Thymus (tissue), 11 donors: ENCODE data around the gene MAP4K5. TPM values are rescaled to one million over a fixed set of nuclear protein-coding genes. Genes with fewer than 3 reads are reported as not detected.

Experiments used
- DNase-seq, 9 donors: peaks; one replicate each; pipeline ENCODE4 v3.0.0-alpha.2; 2013; ENCODE audit warnings: low spot score in 9 of 9, low read depth in 6 of 9, missing footprints in 1 of 9
- H3K27ac ChIP-seq, 2 donors: one replicate each; pipeline ENCODE4 v1.5.1; 2013; ENCODE audit warnings: control low read depth in 1 of 2, low read depth in 1 of 2, low read length in 1 of 2, mild to moderate bottlenecking in 1 of 2, moderate library complexity in 1 of 2
- H3K27me3 ChIP-seq, 2 donors: one replicate each; pipeline ENCODE4 v1.5.1; 2013; ENCODE audit warnings: low read length in 1 of 2; ENCODE audit not compliant: control insufficient read depth in 2 of 2, insufficient read depth in 1 of 2
- H3K36me3 ChIP-seq, 2 donors: one replicate each; pipeline ENCODE4 v1.5.1; 2013; ENCODE audit warnings: low read length in 1 of 2, mild to moderate bottlenecking in 1 of 2, moderate library complexity in 1 of 2; ENCODE audit not compliant: control insufficient read depth in 2 of 2, insufficient read depth in 2 of 2
- H3K4me1 ChIP-seq, 2 donors: one replicate each; pipeline ENCODE4 v1.5.1; 2013; ENCODE audit warnings: low read length in 2 of 2; ENCODE audit not compliant: control insufficient read depth in 2 of 2, insufficient read depth in 2 of 2
- H3K4me3 ChIP-seq, 2 donors: one replicate each; pipeline ENCODE4 v1.5.1; 2013; ENCODE audit warnings: low read length in 2 of 2, control low read depth in 1 of 2, mild to moderate bottlenecking in 1 of 2
- H3K9me3 ChIP-seq, 2 donors: one replicate each; pipeline ENCODE4 v1.5.1; 2013; ENCODE audit warnings: low read length in 1 of 2, mild to moderate bottlenecking in 1 of 2; ENCODE audit not compliant: control insufficient read depth in 2 of 2, insufficient read depth in 1 of 2
- WGBS: extraction: QIAGEN DNeasy Blood & Tissue Kit; methylation state at CpG from one replicate; pipeline ENCODE4 v1.1.7; 2013; 5-methylcytosine and 5-hydroxymethylcytosine counted together
- polyA plus RNA-seq: library from polyadenylated mRNA; stranded (reverse); fragments of 200-250 nt; gene quantifications from one replicate; pipeline ENCODE4 v1.2.3, GENCODE V29; 2013
- total RNA-seq: library from RNA; stranded (reverse); fragments of 120-200 nt; gene quantifications from one replicate; pipeline ENCODE4 v1.2.4, GENCODE V29; 2013
- donor health status: healthy.

The MAP4K5 gene
- total and polyA plus RNA-seq, 2 donors, result 20.8 to 22.9 TPM

DNA sequence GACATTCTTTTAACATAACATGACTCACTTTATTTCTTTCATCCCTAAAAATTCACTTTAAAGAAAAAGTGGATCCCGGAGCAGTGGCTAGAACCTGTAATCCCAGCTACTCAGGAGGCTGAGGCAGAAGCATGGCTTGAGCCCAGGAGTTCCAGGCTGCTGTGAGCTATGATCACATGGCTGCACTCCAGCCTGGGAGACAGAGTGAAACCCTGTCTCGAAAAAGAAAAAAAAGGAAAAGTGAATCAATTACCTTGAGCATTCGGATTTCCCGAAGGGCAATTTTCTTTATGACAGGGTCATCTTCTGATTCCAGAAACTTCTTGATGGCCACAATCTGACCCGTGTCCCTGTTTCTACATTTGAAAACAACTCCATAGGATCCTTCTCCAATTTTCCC, 136.9 kb downstream of the MAP4K5 start:
- H3K9me3 ChIP-seq, result no peaks in the 10 kb centered on the region
- no peak for DNase-seq
- H3K27me3 ChIP-seq, result peaks cover 0 to 14% of the 10 kb centered on the region in 2 donors
- H3K4me3 ChIP-seq, result no peak overlapping the region
- H3K4me1 ChIP-seq, result peaks cover 0 to 3% of the 10 kb centered on the region in 2 donors
- H3K36me3 ChIP-seq, result no peaks in the 10 kb centered on the region
- WGBS, result 93% methylated on average over 5 of the region's 5 CpGs
- no peak overlapping the region for H3K27ac ChIP-seq

DNA sequence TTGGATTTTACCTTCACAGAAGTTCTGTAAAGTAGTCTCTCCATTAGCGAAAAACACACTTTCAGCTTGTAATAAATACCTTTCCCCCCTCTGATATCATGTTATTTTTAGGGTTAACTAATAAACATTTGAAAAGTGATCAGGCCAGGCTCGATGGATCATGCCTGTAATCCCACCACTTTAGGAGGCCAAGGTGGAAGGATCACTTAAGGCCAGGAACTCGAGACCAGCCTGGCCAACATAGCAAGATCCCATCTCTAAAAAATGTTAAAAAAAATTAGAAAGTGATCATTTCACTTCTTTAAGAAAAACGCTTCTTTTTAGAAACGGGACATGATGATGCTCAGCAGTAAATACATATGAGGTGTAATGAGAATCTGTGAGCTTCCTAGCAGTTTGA, 137.7 kb downstream of the MAP4K5 start:
- Histone ChIP-seq H3K9me3 (no peaks in the 10 kb centered on the region), H3K27ac (no peak overlapping the region), H3K4me1 (peaks cover 0 to 3% of the 10 kb centered on the region in 2 donors), H3K27me3 (peaks cover 0 to 14% of the 10 kb centered on the region in 2 donors), H3K4me3 (no peak overlapping the region), H3K36me3 (no peaks in the 10 kb centered on the region)
- no peak for DNase-seq
- 98% methylated on average over 5 of the region's 5 CpGs for WGBS

DNA sequence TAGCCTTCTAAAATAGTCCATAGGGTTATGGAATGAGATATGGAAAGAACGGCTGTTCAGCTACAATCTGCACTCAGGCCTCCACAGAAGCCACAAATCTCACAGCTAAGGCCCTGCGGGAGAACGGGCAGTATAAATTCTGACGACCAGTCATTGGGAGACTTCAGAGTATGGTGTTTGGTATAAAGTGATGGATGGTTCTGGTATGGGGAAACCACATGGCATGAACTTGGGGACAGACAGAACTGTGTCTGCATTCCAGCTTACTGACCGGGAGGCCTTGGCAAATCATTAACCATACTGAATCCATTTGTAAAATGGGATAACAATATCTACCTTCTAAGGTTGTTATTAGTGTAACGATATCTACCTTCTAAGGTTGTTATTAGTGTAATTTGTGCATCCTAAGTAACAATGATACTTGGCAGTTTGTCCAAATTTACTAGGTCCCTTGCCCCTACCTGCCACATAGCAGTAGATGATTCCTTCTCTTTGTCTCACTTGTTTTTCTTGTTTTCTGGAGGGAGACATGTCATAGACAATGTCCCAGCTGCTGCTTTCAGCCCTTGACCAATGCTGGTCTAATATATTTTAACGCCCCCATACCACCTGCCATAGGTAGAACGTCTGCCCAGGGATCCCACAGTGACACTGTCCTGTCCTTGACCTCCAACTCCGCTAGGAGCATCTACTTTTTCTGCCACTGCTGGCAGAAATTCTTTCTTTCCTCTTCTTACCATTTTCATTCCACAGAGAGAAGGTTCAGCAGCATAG, 142.5 kb downstream of the MAP4K5 start:
- Histone ChIP-seq H3K9me3 (no peaks in the 10 kb centered on the region), H3K4me1 (no peaks in the 10 kb centered on the region), H3K4me3 (no peak overlapping the region), H3K36me3 (no peaks in the 10 kb centered on the region), H3K27ac (no peak overlapping the region), H3K27me3 (no peaks in the 10 kb centered on the region)
- 95% methylated on average over 9 of the region's 9 CpGs for WGBS
- no peak for DNase-seq

DNA sequence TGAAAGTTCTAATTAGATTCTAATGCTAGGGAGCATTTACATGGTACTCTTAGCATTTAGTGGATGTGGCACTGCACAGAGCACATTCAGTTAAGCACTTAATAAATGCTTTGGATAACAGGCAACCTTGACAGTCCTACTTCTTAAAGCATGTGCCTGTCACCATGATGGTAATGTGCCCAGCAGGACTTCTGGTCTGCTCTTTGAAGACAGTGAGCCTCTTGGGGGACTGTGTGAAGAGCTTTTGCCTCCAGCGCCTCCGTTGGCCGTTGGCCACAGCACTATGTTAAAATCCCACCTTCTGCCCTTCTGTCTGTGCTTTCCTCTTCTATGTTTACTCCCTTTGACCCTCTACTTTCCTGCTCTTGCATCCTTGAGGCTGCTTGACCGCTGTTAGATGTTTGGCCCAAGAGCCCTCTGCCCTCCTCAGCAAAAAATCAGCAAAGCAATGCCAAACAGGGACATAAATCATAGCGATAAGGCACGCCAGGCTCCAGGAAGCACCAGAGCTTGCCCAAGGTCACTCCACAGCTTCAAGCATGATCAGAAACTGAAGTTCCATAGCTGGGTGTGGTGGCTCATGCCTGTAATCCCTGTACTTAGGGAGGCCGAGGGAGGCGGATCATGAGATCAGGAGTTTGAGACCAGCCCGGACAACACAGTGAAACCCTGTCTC, 144.0 kb downstream of the MAP4K5 start:
- Histone ChIP-seq H3K27ac (no peak overlapping the region), H3K4me3 (no peak overlapping the region), H3K4me1 (no peaks in the 10 kb centered on the region), H3K9me3 (no peaks in the 10 kb centered on the region), H3K27me3 (no peaks in the 10 kb centered on the region), H3K36me3 (no peaks in the 10 kb centered on the region)
- DNase-seq, result no peak
- 96% methylated on average over 9 of the region's 9 CpGs for WGBS

DNA sequence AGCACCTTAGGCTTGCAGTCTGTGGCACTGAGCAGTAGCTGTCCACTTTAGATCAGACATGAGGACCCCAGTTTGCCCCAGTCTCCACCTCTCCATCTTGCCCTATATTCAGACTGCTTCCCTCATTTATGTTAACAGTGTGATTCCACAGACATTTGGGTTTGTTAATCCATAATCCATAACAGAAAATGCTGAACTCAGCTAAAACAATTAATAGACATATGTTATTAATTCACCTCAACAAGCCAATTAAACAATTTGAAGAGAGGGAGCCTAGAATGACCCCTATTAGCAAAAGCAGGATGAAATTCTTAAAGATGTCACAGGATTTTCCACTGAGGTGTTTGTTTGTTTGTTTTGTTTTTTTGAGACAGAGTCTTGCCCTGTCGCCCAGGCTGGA, 144.8 kb downstream of the MAP4K5 start:
- H3K27ac ChIP-seq, result no peak overlapping the region
- 100% methylated on average over 1 of the region's 1 CpG for WGBS
- DNase-seq, result no peak
- no peak overlapping the region for H3K4me3 ChIP-seq
- no peaks in the 10 kb centered on the region for H3K27me3 ChIP-seq
- no peaks in the 10 kb centered on the region for H3K36me3 ChIP-seq
- no peaks in the 10 kb centered on the region for H3K4me1 ChIP-seq
- H3K9me3 ChIP-seq, result no peaks in the 10 kb centered on the region

DNA sequence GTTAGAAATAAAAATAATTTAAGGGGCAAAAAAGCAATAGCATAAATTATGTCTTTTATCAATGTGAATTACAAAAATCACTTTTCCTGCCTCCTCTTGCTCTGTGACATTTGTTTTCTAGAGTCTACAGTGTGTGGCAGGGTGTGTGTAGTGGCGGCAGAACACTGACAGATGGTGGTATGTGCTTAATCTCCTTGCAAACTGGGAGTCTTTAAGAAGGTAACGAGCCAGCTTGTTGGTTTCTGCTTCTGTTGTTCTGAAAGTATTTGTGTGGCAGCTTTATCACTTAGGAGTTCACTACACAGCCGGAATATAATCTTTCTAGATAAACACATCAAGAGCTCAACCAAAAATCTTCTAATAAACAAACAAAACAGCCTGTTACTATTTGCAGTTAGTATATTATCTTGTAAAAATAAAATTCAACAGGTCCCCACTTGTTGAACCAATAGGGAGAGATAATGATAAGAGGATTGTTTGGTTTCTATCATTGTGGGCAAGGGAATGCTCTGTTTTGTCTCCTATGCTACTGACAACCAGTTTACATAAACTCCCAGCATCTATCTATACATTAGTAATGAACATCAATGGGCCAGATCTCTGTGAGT, 148.6 kb downstream of the MAP4K5 start:
- no peaks in the 10 kb centered on the region for H3K27me3 ChIP-seq
- WGBS, result 96% methylated on average over 3 of the region's 3 CpGs
- no peaks in the 10 kb centered on the region for H3K9me3 ChIP-seq
- H3K27ac ChIP-seq, result no peak overlapping the region
- no peaks in the 10 kb centered on the region for H3K4me1 ChIP-seq
- no peak overlapping the region for H3K4me3 ChIP-seq
- no peaks in the 10 kb centered on the region for H3K36me3 ChIP-seq
- no peak for DNase-seq

DNA sequence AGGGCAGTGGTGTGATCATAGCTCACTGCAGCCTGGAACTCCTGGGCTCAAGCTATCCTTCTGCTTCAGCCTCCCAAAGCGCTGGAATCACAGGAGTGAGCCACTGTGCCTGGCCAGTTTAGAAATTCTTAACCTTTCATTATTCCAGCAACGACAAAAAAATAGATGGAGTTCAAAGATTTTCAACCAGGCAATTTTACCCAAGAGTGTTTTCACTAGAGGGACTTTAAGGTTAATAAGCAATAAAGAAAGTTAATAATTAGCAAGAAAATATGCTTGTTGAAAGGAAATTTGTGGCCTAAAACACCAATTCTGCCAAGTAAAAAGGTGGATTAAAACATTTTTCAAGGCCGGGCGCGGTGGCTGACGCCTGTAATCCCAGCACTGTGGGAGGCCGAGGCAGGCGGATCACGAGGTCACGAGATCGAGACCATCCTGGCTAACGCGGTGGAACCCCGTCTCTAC, 150.5 kb downstream of the MAP4K5 start:
- 98% methylated on average over 14 of the region's 14 CpGs for WGBS
- H3K4me3 ChIP-seq, result no peak overlapping the region
- no peak overlapping the region for H3K27ac ChIP-seq
- no peak for DNase-seq
- no peaks in the 10 kb centered on the region for H3K9me3 ChIP-seq
- H3K36me3 ChIP-seq, result no peaks in the 10 kb centered on the region
- no peaks in the 10 kb centered on the region for H3K4me1 ChIP-seq
- H3K27me3 ChIP-seq, result no peaks in the 10 kb centered on the region

DNA sequence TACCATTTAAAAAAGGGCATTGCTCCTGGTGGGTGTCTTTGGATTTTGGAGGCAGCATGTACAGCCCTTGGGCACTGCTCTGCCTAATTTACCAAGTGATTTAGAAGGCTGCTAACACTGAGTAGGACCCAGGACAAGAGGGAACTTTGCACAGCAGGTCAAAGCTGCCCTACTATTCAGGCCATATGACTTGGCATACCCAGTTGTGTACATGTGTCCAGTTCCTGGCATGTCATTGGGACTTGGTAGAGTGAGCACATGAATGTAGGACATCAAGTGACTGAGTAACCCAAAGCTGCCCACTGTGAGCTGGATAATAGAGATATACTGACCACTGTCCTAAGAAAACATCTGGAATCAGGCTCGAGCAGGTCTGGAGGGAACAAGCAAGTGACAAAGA, 151.4 kb downstream of the MAP4K5 start:
- Histone ChIP-seq H3K27ac (no peak overlapping the region), H3K36me3 (no peaks in the 10 kb centered on the region), H3K4me1 (no peaks in the 10 kb centered on the region), H3K9me3 (no peaks in the 10 kb centered on the region), H3K27me3 (no peaks in the 10 kb centered on the region), H3K4me3 (no peak overlapping the region)
- DNase-seq, result no peak
- 100% methylated on average over 1 of the region's 1 CpG for WGBS

DNA sequence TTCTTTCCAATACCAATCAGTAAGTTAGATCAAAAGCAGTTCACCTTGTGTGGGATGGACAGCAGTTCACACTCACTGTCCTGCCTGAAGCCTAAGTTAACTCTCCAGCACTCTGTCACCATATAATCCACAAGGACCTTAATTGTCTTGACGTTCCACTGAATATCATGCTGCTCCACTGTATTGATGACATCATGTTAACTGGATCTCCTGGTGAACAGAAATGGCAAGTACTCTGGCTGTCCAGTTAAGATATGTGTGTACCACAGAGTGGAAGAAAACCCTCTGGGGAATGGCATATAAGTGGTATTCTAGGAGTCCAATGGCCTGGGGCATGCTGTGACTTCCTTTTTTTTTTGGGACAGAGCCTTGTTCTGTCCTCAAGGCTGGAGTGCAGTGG, 151.9 kb downstream of the MAP4K5 start:
- Histone ChIP-seq H3K36me3 (no peaks in the 10 kb centered on the region), H3K27me3 (no peaks in the 10 kb centered on the region), H3K4me3 (no peak overlapping the region), H3K4me1 (no peaks in the 10 kb centered on the region), H3K27ac (no peak overlapping the region), H3K9me3 (no peaks in the 10 kb centered on the region)
- DNase-seq, result no peak
- WGBS, result 99% methylated on average over 1 of the region's 1 CpG
